ENCODE results near the gene ARHGAP26. TPM values are rescaled to one million over a fixed set of nuclear protein-coding genes. Genes with fewer than 3 reads are reported as not detected.

ARHGAP26 gene
- total and polyA plus RNA-seq, 2 of the 4 experiments (the other 2 are of a cell fraction) = 0.54 to 0.56 TPM

DNA sequence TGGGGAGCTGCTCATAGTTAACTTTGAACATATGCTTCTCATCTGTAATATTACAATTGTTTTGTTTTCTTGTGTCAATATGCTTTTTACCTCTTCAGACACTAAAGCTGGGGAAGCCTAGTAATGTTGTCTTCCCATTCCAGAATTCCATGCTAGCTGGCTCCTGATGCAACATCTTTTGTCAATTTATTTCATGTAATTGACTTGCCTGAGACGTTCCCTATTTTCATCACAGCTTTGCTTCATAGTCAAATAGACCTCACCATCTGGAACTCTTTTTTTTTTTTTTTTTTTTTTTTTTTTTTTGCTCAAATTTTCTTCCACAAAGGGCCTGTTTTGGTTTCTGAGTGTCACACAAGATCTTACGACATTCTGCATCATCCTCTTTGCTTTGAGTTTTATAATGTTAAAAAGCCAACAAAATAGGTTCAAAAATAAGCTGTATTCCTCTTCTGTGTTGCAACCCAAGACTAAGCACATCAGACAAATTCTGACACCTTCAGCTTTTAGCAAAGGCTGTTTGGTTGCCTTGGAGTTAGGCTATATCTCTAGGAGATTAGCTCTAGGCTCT, 398.1 kb downstream of the ARHGAP26 start:
- H4K8ac ChIP-seq (ENCODE audit: low read depth in 2 of 2, low read length in 2 of 2) = no peak overlapping the region
- H3K4me2 ChIP-seq (ENCODE audit: low read depth, low read length) = no peak overlapping the region
- no peaks in the 10 kb centered on the region for H3K79me1 ChIP-seq (ENCODE audit: low read depth in 1 of 2, low read length in 2 of 2)
- no peak overlapping the region for H2AFZ ChIP-seq (replicated peaks; ENCODE audit: low read length, poor library complexity)
- no peak for ATAC-seq (ENCODE audit: low read depth)
- no peak overlapping the region for H3K14ac ChIP-seq (replicated peaks; ENCODE audit: low read depth, low read length)
- no peak overlapping the region for H2AK5ac ChIP-seq (ENCODE audit: low read depth, low read length)
- H4K91ac ChIP-seq (ENCODE audit: insufficient read depth, low read depth, low read length) = no peak overlapping the region
- no peak overlapping the region for H3K56ac ChIP-seq (ENCODE audit: extremely low read depth, insufficient read depth, low read length)
- H3K23ac ChIP-seq (ENCODE audit: low read depth, low read length) = no peak overlapping the region
- no peaks in the 10 kb centered on the region for H3K9me3 ChIP-seq (ENCODE audit: control insufficient read depth, insufficient read depth, low read length)
- TF ChIP-seq SMC3 (IDR thresholded peaks at IDR 0.05; ENCODE audit: low read depth, low read length) = no peak
- TF ChIP-seq MAFK (IDR thresholded peaks at IDR 0.05; ENCODE audit: low read depth, low read length) = no peak
- TF ChIP-seq MAZ (IDR thresholded peaks at IDR 0.05; ENCODE audit: borderline replicate concordance, low read depth, low read length) = no peak
- no peak overlapping the region for H2AK9ac ChIP-seq (replicated peaks; ENCODE audit: low read depth, low read length, poor library complexity)
- peaks cover 4% of the 10 kb centered on the region for H3K4me1 ChIP-seq (ENCODE audit: control insufficient read depth, insufficient read depth, low read length)
- no peak for DNase-seq
- H3K18ac ChIP-seq (ENCODE audit: low read depth, low read length) = peak overlapping the region; percentile 45; the same call in 1 of the 2 replicates
- in situ Hi-C loops (cut with MboI; ENCODE audit: low sequenced_read_pairs) = no loop called here
- H4K20me1 ChIP-seq (ENCODE audit: insufficient read depth, low read length) = no peaks in the 10 kb centered on the region
- WGBS, 2 experiments (ENCODE audit: extremely low coverage in 2 of 2, insufficient read length in 1 of 2) = 60% methylated on average over 1 of the region's 2 CpGs; no CpG with 5 or more reads in 1 of the 2 experiments
- no peak overlapping the region for H2BK120ac ChIP-seq (ENCODE audit: low read depth, low read length)
- dilution Hi-C loops (cut with HindIII; ENCODE audit: low sequenced_read_pairs, unreplicated experiment) = no loop called here
- H3K36me3 ChIP-seq (ENCODE audit: control insufficient read depth, insufficient read depth, low read length) = no peaks in the 10 kb centered on the region
- H4K5ac ChIP-seq (ENCODE audit: low read depth, low read length) = no peak overlapping the region
- no peak overlapping the region for H2BK5ac ChIP-seq (ENCODE audit: low read depth, low read length, poor library complexity, severe bottlenecking)
- no peak overlapping the region for H3K4me3 ChIP-seq (ENCODE audit: insufficient read depth, low read depth, low read length)
- no peaks in the 10 kb centered on the region for H3K9me1 ChIP-seq (ENCODE audit: insufficient read depth, low read length)
- H3K4ac ChIP-seq (ENCODE audit: low read depth, low read length) = no peak overlapping the region
- no TSS peak for BruUV-seq (replicated peaks)
- no peak overlapping the region for H2BK20ac ChIP-seq (ENCODE audit: low read depth, low read length)
- no peak overlapping the region for H3K27ac ChIP-seq (ENCODE audit: insufficient read depth, low read length)
- no peak overlapping the region for H2BK15ac ChIP-seq (ENCODE audit: low read depth, low read length)
- no peak overlapping the region for H3K9ac ChIP-seq (ENCODE audit: low read depth, low read length)
- no peaks in the 10 kb centered on the region for H3K27me3 ChIP-seq (ENCODE audit: control insufficient read depth, insufficient read depth, low read length)
- ChIA-PET POLR2A (ENCODE audit: unreplicated experiment) (interaction anchor here (0.6 to 1.0 kb wide), 2 partner anchors 14 kb away, joined by 3 to 6 read pairs; no protein-coding TSS in a partner anchor), CTCF (interaction anchor here (1.0 to 1.1 kb wide), 2 partner anchors 13 to 15 kb away, joined by 3 read pairs; no protein-coding TSS in a partner anchor)
- intact Hi-C loops (cut with micrococcal nuclease) = no loop called here
